Hepatocyte (in vitro differentiated cells): ENCODE measurements around the gene KIAA0040. TPM values are rescaled to one million over a fixed set of nuclear protein-coding genes. Genes with fewer than 3 reads are reported as not detected.

ENCODE experiments used
- DNase-seq: peaks from one replicate; pipeline ENCODE4 v3.0.0-alpha.2; 2016; ENCODE audit warnings: low spot score
- H2AFZ ChIP-seq: fragments of 200-600 bp; sonication (generic); 2 replicates; pipeline ENCODE4 v1.6.0; 2016; ENCODE audit warnings: antibody characterized with exemption, mild to moderate bottlenecking
- H3K27ac ChIP-seq: fragments of 200-600 bp; sonication (generic); 2 replicates; pipeline ENCODE4 v1.5.1; 2016; ENCODE audit warnings: mild to moderate bottlenecking
- H3K27me3 ChIP-seq: fragments of 200-600 bp; sonication (generic); 2 replicates; pipeline ENCODE4 v1.6.1; 2016
- H3K36me3 ChIP-seq: fragments of 200-600 bp; sonication (generic); replicated peaks from 2 replicates; pipeline ENCODE4 v1.5.1; 2016; ENCODE audit warnings: low read depth; ENCODE audit not compliant: insufficient read depth
- H3K4me1 ChIP-seq: fragments of 200-600 bp; sonication (generic); 2 replicates; pipeline ENCODE4 v1.5.1; 2016; ENCODE audit warnings: mild to moderate bottlenecking, moderate library complexity; ENCODE audit not compliant: insufficient read depth
- H3K4me2 ChIP-seq: fragments of 200-600 bp; sonication (generic); 2 replicates; pipeline ENCODE4 v1.6.0; 2016
- H3K4me3 ChIP-seq: fragments of 200-600 bp; sonication (generic); 2 replicates; pipeline ENCODE4 v1.5.1; 2016; ENCODE audit warnings: mild to moderate bottlenecking
- H3K79me2 ChIP-seq: fragments of 200-600 bp; sonication (generic); 2 replicates; pipeline ENCODE4 v1.6.0; 2017; ENCODE audit warnings: mild to moderate bottlenecking
- H3K9me2 ChIP-seq: fragments of 200-600 bp; sonication (generic); replicated peaks from 2 replicates; pipeline ENCODE4 v1.6.0; 2017; ENCODE audit warnings: mild to moderate bottlenecking; ENCODE audit not compliant: insufficient read depth
- H3K9me3 ChIP-seq: fragments of 200-600 bp; sonication (generic); 2 replicates; pipeline ENCODE4 v1.5.1; 2016; ENCODE audit warnings: low read depth, mild to moderate bottlenecking
- H4K20me1 ChIP-seq: fragments of 200-600 bp; sonication (generic); 2 replicates; pipeline ENCODE4 v1.6.0; 2016; ENCODE audit warnings: mild to moderate bottlenecking; ENCODE audit not compliant: insufficient read depth, poor library complexity, severe bottlenecking
- EZH2 ChIP-seq: fragments of 200-600 bp; sonication (generic); IDR thresholded peaks from 2 replicates; pipeline ENCODE4 v1.6.1; 2016; ENCODE audit warnings: antibody characterized with exemption, mild to moderate bottlenecking, borderline replicate concordance
- EZH2phosphoT487 ChIP-seq: fragments of 200-600 bp; sonication (generic); IDR thresholded peaks from one replicate; pipeline ENCODE4 v1.6.1; 2018; ENCODE audit warnings: antibody characterized with exemption, mild to moderate bottlenecking, low read depth, moderate library complexity; ENCODE audit not compliant: unreplicated experiment, severe bottlenecking
- WGBS: methylation state at CpG from one replicate; pipeline ENCODE4 v1.1.6; 2016; ENCODE audit warnings: low lambda C conversion rate; ENCODE audit errors: missing lambda C conversion rate; 5-methylcytosine and 5-hydroxymethylcytosine counted together
- polyA plus RNA-seq: library from polyadenylated mRNA; unstranded; fragments of >200 nt; fragmentation: Nextera tagmentation; extraction: Ambion mirVana; gene quantifications from 2 replicates; pipeline ENCODE4 v1.2.1, GENCODE V29; 2016
- total RNA-seq: library from RNA; depleted of rRNA; stranded (reverse); fragments of >200 nt; gene quantifications from 2 replicates; pipeline ENCODE4 v1.2.3, GENCODE V29; 2014
- TF ChIP-seq, protein P1 (sequence below): fragments of 200-600 bp; sonication (generic); IDR thresholded peaks from 2 replicates; pipeline ENCODE4 v1.5.1; 2016; ENCODE audit warnings: antibody characterized with exemption, mild to moderate bottlenecking; ENCODE audit not compliant: poor library complexity

Gene KIAA0040
- total and polyA plus RNA-seq, 2 experiments from 2014 or later = 4.5 to 8.1 TPM

DNA sequence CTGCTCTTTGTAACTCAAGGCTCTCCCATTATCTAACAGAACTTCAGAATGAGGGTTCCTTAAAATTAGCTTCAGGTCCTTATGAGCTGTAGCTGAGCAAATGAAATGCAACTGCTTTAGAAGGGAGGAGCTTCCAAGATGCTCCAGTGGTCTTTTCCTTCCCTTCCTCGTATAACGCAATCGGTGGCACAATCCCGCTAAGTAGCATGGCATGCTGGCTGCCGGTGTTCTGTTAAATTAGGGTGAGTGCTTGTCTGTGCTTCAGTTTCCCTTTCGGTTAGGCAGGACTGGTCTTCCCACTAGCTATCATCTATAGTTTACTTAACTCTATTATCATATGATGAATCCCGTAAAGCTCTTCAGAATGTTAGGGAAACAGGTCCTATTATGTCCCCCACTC is 917 bp downstream of the KIAA0040 start:
- WGBS = 15% methylated on average over 7 of the region's 7 CpGs
- no peaks in the 10 kb centered on the region for H3K9me3 ChIP-seq
- no peaks in the 10 kb centered on the region for H3K9me2 ChIP-seq
- H4K20me1 ChIP-seq = no peaks in the 10 kb centered on the region
- H3K4me2 ChIP-seq = peak overlapping the region; percentile 88
- peaks cover 9% of the 10 kb centered on the region for H3K79me2 ChIP-seq
- no peak for TF ChIP-seq EZH2
- TF ChIP-seq EZH2phosphoT487 = no peak
- TF ChIP-seq, protein P1, sequence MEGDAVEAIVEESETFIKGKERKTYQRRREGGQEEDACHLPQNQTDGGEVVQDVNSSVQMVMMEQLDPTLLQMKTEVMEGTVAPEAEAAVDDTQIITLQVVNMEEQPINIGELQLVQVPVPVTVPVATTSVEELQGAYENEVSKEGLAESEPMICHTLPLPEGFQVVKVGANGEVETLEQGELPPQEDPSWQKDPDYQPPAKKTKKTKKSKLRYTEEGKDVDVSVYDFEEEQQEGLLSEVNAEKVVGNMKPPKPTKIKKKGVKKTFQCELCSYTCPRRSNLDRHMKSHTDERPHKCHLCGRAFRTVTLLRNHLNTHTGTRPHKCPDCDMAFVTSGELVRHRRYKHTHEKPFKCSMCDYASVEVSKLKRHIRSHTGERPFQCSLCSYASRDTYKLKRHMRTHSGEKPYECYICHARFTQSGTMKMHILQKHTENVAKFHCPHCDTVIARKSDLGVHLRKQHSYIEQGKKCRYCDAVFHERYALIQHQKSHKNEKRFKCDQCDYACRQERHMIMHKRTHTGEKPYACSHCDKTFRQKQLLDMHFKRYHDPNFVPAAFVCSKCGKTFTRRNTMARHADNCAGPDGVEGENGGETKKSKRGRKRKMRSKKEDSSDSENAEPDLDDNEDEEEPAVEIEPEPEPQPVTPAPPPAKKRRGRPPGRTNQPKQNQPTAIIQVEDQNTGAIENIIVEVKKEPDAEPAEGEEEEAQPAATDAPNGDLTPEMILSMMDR = no peak
- H3K4me1 ChIP-seq = no peaks in the 10 kb centered on the region
- H2AFZ ChIP-seq = peak overlapping the region; percentile 81
- H3K36me3 ChIP-seq = no peaks in the 10 kb centered on the region
- no peak for DNase-seq
- H3K4me3 ChIP-seq = peak overlapping the region; percentile 68
- H3K27me3 ChIP-seq = no peaks in the 10 kb centered on the region
- peak overlapping the region; percentile 87 for H3K27ac ChIP-seq

DNA sequence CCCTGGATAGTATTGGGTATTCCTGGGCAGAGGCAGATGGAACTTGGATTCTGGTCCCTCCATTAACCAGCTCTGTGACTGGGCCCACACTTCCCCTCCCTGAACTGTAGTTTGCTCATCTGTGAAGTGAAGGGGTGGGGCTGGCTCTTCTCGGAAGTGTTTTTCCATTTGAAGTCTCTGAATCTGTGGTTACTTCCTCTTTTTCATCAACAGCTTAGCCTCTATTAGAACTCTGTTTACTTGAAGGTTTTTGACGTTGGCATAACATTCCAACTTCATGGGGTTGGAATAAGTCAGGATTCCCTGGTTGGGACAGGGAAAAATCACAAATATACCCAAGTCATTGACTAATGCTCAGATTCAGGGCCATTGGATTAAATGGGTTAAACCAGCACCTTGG is 3.6 kb downstream of the KIAA0040 start:
- Histone ChIP-seq H3K4me2 (no peak overlapping the region), H3K79me2 (peaks cover 9% of the 10 kb centered on the region), H3K4me3 (no peak overlapping the region), H3K4me1 (no peaks in the 10 kb centered on the region), H2AFZ (no peak overlapping the region), H3K27ac (no peak overlapping the region), H4K20me1 (no peaks in the 10 kb centered on the region), H3K36me3 (no peaks in the 10 kb centered on the region), H3K27me3 (no peaks in the 10 kb centered on the region), H3K9me3 (no peaks in the 10 kb centered on the region), H3K9me2 (no peaks in the 10 kb centered on the region)
- no peak for DNase-seq
- WGBS = 55% methylated on average over 2 of the region's 2 CpGs
- TF ChIP-seq EZH2phosphoT487 = no peak
- TF ChIP-seq, protein P1 = no peak
- no peak for TF ChIP-seq EZH2

DNA sequence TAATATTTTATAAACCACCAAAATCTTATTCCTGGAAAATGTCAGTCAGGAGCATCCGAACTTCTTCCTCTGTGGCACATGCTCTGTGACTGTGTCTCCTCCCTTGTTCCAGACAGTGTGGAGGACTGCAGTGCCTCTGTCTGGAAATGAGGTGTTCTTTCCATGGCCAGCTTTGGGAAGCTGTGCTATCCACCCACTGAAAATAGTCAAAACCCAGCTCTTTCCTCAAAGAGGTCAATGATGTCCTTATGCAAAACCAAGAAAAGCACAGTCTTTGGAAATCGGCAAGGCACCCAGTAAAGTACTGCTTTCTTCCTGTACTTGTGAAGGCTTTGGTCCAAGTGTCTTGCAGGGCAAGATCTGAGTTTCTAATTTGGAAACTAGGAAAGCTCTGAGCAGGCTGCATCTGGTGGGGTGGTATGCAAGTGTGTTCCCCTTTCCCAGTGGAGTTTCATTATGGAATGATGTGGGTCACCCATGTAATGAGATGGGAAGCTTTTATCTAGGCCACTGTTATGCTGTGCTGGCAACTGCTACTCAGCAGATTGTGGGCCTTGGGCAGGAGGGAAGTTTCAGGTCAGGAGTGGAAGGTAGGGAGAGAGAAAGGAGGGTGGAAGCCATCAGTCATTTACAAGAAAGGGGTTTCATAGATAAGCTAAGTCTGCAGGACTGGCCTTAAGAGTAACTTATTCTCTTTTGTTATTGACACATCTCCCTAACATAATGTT is 6.0 kb downstream of the KIAA0040 start:
- TF ChIP-seq EZH2 (no peak), EZH2phosphoT487 (no peak)
- TF ChIP-seq, protein P1 = no peak

More for the DNA sequence above, 6.0 kb downstream of the KIAA0040 start:
- no peak for DNase-seq
- Histone ChIP-seq H3K9me2 (no peaks in the 10 kb centered on the region), H3K9me3 (no peaks in the 10 kb centered on the region), H3K4me1 (no peaks in the 10 kb centered on the region), H2AFZ (no peak overlapping the region), H3K27ac (no peak overlapping the region), H3K27me3 (no peaks in the 10 kb centered on the region), H4K20me1 (no peaks in the 10 kb centered on the region), H3K4me3 (no peak overlapping the region), H3K4me2 (no peak overlapping the region), H3K79me2 (peaks cover 9% of the 10 kb centered on the region), H3K36me3 (no peaks in the 10 kb centered on the region)
- 90% methylated on average over 2 of the region's 2 CpGs for WGBS
